ENCODE data around the gene PRKAR1B.

PRKAR1B gene

GRCh38 chr7:610531-611280, 116.4 kb downstream of the PRKAR1B start:
- Histone ChIP-seq H3K36me3 (ENCODE audit: insufficient read depth, low read length) (no peaks in the 10 kb centered on the region), H3K4me1 (ENCODE audit: insufficient read depth, low read length) (peaks cover 17% of the 10 kb centered on the region), H3K4me3 (ENCODE audit: low read length) (peak overlapping the region; percentile 1), H2AFZ (ENCODE audit: low read depth, low read length) (no peak overlapping the region), H3K9me3 (ENCODE audit: low read length) (no peaks in the 10 kb centered on the region), H3K27me3 (ENCODE audit: insufficient read depth, low read length) (no peaks in the 10 kb centered on the region)

GRCh38 chr7:610141-610530, 116.9 kb downstream of the PRKAR1B start:
- Histone ChIP-seq H3K27me3 (ENCODE audit: insufficient read depth, low read length) (no peaks in the 10 kb centered on the region), H3K4me3 (ENCODE audit: low read length) (no peak overlapping the region), H3K36me3 (ENCODE audit: insufficient read depth, low read length) (no peaks in the 10 kb centered on the region), H3K4me1 (ENCODE audit: insufficient read depth, low read length) (peaks cover 17% of the 10 kb centered on the region), H2AFZ (ENCODE audit: low read depth, low read length) (no peak overlapping the region), H3K9me3 (ENCODE audit: low read length) (no peaks in the 10 kb centered on the region)

GRCh38 chr7:609365-609764, 117.7 kb downstream of the PRKAR1B start:
- Histone ChIP-seq H3K4me1 (ENCODE audit: insufficient read depth, low read length) (peaks cover 17% of the 10 kb centered on the region), H3K27me3 (ENCODE audit: insufficient read depth, low read length) (no peaks in the 10 kb centered on the region), H3K9me3 (ENCODE audit: low read length) (no peaks in the 10 kb centered on the region), H3K4me3 (ENCODE audit: low read length) (no peak overlapping the region), H2AFZ (ENCODE audit: low read depth, low read length) (no peak overlapping the region), H3K36me3 (ENCODE audit: insufficient read depth, low read length) (no peaks in the 10 kb centered on the region)

GRCh38 chr7:608954-609353, 118.1 kb downstream of the PRKAR1B start:
- no peak overlapping the region for H3K4me3 ChIP-seq (ENCODE audit: low read length)
- no peaks in the 10 kb centered on the region for H3K9me3 ChIP-seq (ENCODE audit: low read length)
- no peaks in the 10 kb centered on the region for H3K36me3 ChIP-seq (ENCODE audit: insufficient read depth, low read length)
- peaks cover 17% of the 10 kb centered on the region for H3K4me1 ChIP-seq (ENCODE audit: insufficient read depth, low read length)
- no peaks in the 10 kb centered on the region for H3K27me3 ChIP-seq (ENCODE audit: insufficient read depth, low read length)
- H2AFZ ChIP-seq (ENCODE audit: low read depth, low read length): no peak overlapping the region

GRCh38 chr7:608361-608760, 118.7 kb downstream of the PRKAR1B start:
- Histone ChIP-seq H3K4me1 (ENCODE audit: insufficient read depth, low read length) (peaks cover 17% of the 10 kb centered on the region), H3K9me3 (ENCODE audit: low read length) (no peaks in the 10 kb centered on the region), H3K4me3 (ENCODE audit: low read length) (no peak overlapping the region), H3K36me3 (ENCODE audit: insufficient read depth, low read length) (no peaks in the 10 kb centered on the region), H2AFZ (ENCODE audit: low read depth, low read length) (no peak overlapping the region), H3K27me3 (ENCODE audit: insufficient read depth, low read length) (no peaks in the 10 kb centered on the region)

GRCh38 chr7:607938-608337, 119.1 kb downstream of the PRKAR1B start:
- Histone ChIP-seq H3K4me3 (ENCODE audit: low read length) (no peak overlapping the region), H3K4me1 (ENCODE audit: insufficient read depth, low read length) (peaks cover 17% of the 10 kb centered on the region), H3K36me3 (ENCODE audit: insufficient read depth, low read length) (no peaks in the 10 kb centered on the region), H3K27me3 (ENCODE audit: insufficient read depth, low read length) (no peaks in the 10 kb centered on the region), H3K9me3 (ENCODE audit: low read length) (no peaks in the 10 kb centered on the region), H2AFZ (ENCODE audit: low read depth, low read length) (no peak overlapping the region)

- H3K4me1 ChIP-seq (ENCODE audit: insufficient read depth, low read length): peaks cover 10% of the 10 kb centered on the region
- no peaks in the 10 kb centered on the region for H3K9me3 ChIP-seq (ENCODE audit: low read length)
- no peak overlapping the region for H3K4me3 ChIP-seq (ENCODE audit: low read length)
- no peak overlapping the region for H2AFZ ChIP-seq (ENCODE audit: low read depth, low read length)
- no peaks in the 10 kb centered on the region for H3K27me3 ChIP-seq (ENCODE audit: insufficient read depth, low read length)
- H3K36me3 ChIP-seq (ENCODE audit: insufficient read depth, low read length): no peaks in the 10 kb centered on the region
Measured at GRCh38 chr7:605661-606450, 121.2 kb downstream of the PRKAR1B start.

GRCh38 chr7:604884-605531, 122.1 kb downstream of the PRKAR1B start:
- H3K9me3 ChIP-seq (ENCODE audit: low read length): no peaks in the 10 kb centered on the region
- no peak overlapping the region for H2AFZ ChIP-seq (ENCODE audit: low read depth, low read length)
- H3K4me1 ChIP-seq (ENCODE audit: insufficient read depth, low read length): peaks cover 1% of the 10 kb centered on the region
- H3K4me3 ChIP-seq (ENCODE audit: low read length): no peak overlapping the region
- no peaks in the 10 kb centered on the region for H3K27me3 ChIP-seq (ENCODE audit: insufficient read depth, low read length)
- H3K36me3 ChIP-seq (ENCODE audit: insufficient read depth, low read length): no peaks in the 10 kb centered on the region

GRCh38 chr7:604001-604883, 122.8 kb downstream of the PRKAR1B start:
- Histone ChIP-seq H3K9me3 (ENCODE audit: low read length) (no peaks in the 10 kb centered on the region), H3K4me3 (ENCODE audit: low read length) (no peak overlapping the region), H2AFZ (ENCODE audit: low read depth, low read length) (no peak overlapping the region), H3K27me3 (ENCODE audit: insufficient read depth, low read length) (no peaks in the 10 kb centered on the region), H3K4me1 (ENCODE audit: insufficient read depth, low read length) (no peaks in the 10 kb centered on the region), H3K36me3 (ENCODE audit: insufficient read depth, low read length) (no peaks in the 10 kb centered on the region)

- H3K9me3 ChIP-seq (ENCODE audit: low read length): no peaks in the 10 kb centered on the region
- H3K4me1 ChIP-seq (ENCODE audit: insufficient read depth, low read length): no peaks in the 10 kb centered on the region
- no peak overlapping the region for H2AFZ ChIP-seq (ENCODE audit: low read depth, low read length)
- no peak overlapping the region for H3K4me3 ChIP-seq (ENCODE audit: low read length)
- H3K36me3 ChIP-seq (ENCODE audit: insufficient read depth, low read length): no peaks in the 10 kb centered on the region
- no peaks in the 10 kb centered on the region for H3K27me3 ChIP-seq (ENCODE audit: insufficient read depth, low read length)
Measured at GRCh38 chr7:603152-603951, 123.7 kb downstream of the PRKAR1B start.

GRCh38 chr7:602341-603141, 124.5 kb downstream of the PRKAR1B start:
- Histone ChIP-seq H3K27me3 (ENCODE audit: insufficient read depth, low read length) (no peaks in the 10 kb centered on the region), H3K4me1 (ENCODE audit: insufficient read depth, low read length) (no peaks in the 10 kb centered on the region), H2AFZ (ENCODE audit: low read depth, low read length) (no peak overlapping the region), H3K9me3 (ENCODE audit: low read length) (no peaks in the 10 kb centered on the region), H3K4me3 (ENCODE audit: low read length) (no peak overlapping the region), H3K36me3 (ENCODE audit: insufficient read depth, low read length) (no peaks in the 10 kb centered on the region)

Data from neuron (in vitro differentiated cells).